ENCODE results near the gene HPSE.
"Not testable (repeated sequence)": the region's sequence is repeated elsewhere in the genome, so short reads cannot be mapped to it uniquely, and the experiment has no call there.

Gene HPSE

GRCh38 chr4:83276299-83277040 lies 58.2 kb downstream of the HPSE start:
- TF ChIP-seq ZFX (IDR thresholded peaks at IDR 0.05; ENCODE audit: borderline replicate concordance): no peak
- TF ChIP-seq, protein P1, sequence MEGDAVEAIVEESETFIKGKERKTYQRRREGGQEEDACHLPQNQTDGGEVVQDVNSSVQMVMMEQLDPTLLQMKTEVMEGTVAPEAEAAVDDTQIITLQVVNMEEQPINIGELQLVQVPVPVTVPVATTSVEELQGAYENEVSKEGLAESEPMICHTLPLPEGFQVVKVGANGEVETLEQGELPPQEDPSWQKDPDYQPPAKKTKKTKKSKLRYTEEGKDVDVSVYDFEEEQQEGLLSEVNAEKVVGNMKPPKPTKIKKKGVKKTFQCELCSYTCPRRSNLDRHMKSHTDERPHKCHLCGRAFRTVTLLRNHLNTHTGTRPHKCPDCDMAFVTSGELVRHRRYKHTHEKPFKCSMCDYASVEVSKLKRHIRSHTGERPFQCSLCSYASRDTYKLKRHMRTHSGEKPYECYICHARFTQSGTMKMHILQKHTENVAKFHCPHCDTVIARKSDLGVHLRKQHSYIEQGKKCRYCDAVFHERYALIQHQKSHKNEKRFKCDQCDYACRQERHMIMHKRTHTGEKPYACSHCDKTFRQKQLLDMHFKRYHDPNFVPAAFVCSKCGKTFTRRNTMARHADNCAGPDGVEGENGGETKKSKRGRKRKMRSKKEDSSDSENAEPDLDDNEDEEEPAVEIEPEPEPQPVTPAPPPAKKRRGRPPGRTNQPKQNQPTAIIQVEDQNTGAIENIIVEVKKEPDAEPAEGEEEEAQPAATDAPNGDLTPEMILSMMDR (IDR thresholded peaks at IDR 0.05): no peak
- H3K27ac ChIP-seq: no peak overlapping the region

DNA sequence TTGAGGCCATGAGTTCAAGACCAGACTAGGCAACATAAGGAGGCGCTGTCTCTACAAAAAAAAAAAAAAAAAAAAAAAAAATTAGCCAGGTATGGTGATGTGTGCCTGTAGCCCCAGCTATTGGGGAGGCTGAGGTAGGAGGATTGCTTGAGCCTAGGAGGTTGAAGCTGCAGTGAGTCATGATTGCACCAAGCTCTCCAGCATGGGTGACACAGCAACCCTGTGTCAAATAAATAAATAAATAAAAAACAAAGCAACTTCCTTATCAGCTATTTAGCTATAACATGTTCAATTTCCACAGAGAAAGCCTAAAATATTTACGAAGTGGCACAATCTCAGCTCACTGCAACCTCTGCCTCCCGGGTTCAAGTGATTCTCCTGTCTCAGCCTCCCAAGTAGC lies 60.7 kb downstream of the HPSE start:
- not testable (repeated sequence) for H3K27ac ChIP-seq

DNA sequence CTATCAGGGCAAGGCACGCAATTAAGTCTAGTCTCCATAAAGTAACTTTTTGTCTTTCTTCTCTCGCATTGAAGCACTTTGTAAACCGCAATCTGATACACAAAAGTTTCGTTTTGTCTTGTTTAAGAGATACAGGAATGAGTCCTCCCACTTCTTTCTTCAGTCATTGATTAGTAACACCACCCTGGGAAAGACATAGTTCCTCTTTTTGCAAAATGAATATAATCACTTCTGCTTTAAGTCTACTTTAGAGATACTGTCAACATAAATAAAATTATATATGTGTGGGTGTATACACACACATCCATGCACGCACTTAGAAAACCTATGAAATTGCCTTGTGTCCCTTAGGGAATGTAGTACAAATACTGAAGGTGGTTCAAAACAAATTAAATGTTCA lies 61.7 kb downstream of the HPSE start:
- no peak overlapping the region for H3K27ac ChIP-seq
- no peak for TF ChIP-seq ZFX (IDR thresholded peaks at IDR 0.05; ENCODE audit: borderline replicate concordance)
- TF ChIP-seq, protein P1 (IDR thresholded peaks at IDR 0.05): no peak

- TF ChIP-seq ZFX (IDR thresholded peaks at IDR 0.05; ENCODE audit: borderline replicate concordance): no peak
- TF ChIP-seq, protein P1 (IDR thresholded peaks at IDR 0.05): no peak
- H3K27ac ChIP-seq: no peak overlapping the region
These were observed 65.4 kb downstream of the HPSE start for GRCh38 chr4:83269256-83269655.

DNA sequence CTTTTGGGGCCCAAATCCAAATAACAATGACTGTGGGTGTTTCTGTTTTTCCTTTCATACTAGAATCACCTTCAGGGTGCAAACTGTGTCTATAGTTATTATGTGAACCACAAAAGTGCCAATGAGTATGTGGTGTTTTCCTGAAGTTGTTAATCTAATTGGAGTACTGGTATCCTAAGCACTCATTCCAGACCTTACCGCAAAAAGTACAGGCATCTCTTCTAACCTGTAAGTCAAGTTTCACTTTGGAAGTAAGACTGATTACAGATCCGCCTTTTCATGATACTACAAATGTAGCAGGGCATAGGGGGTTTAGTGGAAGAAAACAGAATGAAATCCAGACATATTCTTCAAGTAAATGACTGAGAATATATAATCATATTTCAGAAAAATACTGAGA lies 66.2 kb downstream of the HPSE start:
- no peak overlapping the region for H3K27ac ChIP-seq
- TF ChIP-seq, protein P1 (IDR thresholded peaks at IDR 0.05): no peak
- TF ChIP-seq ZFX (IDR thresholded peaks at IDR 0.05; ENCODE audit: borderline replicate concordance): no peak

DNA sequence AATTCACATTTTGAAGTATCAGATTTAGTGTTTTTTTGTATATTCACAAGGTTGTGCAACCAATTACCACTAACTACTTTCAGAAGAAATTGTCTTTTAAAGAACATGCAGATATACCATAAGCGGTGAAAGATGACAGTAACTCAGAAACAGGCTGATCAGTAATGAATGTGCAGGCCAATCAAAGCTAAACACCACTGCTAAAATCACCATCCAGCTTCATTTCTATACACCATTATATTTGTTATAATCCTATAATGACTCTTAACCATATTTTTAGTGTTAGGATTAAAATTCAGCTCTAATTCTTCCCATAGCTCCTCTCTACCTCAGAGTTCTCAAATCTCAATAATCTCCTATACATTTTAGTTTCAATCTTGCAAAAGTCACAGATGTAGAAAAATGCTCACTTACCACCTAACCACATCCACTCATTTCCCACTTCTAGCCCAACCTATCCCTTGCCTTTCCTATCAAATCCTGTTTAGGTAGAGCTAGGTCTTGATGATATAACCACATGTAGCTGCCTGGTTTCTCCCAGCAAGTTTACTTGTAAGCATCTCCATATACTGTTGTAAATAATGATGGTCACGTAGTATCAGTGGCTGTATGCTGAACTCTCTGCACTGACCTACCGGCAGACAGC lies 66.7 kb downstream of the HPSE start:
- no peak overlapping the region for H3K27ac ChIP-seq
- TF ChIP-seq, protein P1 (IDR thresholded peaks at IDR 0.05): no peak
- no peak for TF ChIP-seq ZFX (IDR thresholded peaks at IDR 0.05; ENCODE audit: borderline replicate concordance)

- TF ChIP-seq ZFX (IDR thresholded peaks at IDR 0.05; ENCODE audit: borderline replicate concordance): no peak
- TF ChIP-seq, protein P1 (IDR thresholded peaks at IDR 0.05): no peak
- H3K27ac ChIP-seq: no peak overlapping the region
These were observed 67.4 kb downstream of the HPSE start for GRCh38 chr4:83267121-83267829.

Data from 22Rv1 (cell line).